ENCODE data around the gene ROBO1.
A peak's percentile ranks its signal among the peaks of the same experiment; 100 is the strongest.

Gene ROBO1

DNA sequence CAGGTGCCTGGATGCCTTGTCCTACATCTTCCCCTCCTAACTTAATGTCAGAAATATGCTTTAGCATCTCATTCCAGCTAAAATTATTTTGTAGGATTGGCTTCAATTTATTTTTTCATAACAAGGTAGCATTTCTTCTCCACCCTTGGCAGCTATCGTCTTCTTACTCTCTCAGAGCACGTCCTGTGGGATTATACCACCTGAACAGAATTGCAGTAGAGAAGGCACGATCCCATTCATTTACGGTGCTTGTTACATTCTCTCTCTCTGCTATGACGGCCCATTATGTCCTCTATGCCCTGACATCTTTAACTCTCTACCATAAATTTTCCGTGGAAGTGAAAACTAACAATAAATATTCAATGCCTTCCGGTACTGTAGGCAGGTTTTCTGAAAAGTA, 103.3 kb downstream of the ROBO1 start:
- DNase-seq: no peak

DNA sequence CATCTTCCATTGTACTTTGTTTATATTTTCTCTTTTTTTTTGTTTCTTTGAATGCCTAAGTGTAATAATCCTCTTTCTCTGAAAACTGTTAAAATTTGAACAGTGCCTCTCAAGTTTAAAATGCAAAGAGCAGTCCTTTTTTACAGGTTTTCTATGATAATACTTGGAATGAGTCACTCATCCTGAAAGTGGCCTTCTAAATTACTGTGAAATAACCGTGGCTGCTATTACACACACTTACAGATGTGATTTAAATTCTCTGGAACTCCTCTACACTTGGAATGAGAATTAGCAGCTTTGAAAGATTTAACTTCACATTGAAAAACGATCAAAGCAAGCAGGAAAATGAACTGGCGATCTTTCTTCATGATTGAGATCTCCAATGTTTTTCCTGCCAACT, 105.9 kb downstream of the ROBO1 start:
- DNase-seq: no peak

DNA sequence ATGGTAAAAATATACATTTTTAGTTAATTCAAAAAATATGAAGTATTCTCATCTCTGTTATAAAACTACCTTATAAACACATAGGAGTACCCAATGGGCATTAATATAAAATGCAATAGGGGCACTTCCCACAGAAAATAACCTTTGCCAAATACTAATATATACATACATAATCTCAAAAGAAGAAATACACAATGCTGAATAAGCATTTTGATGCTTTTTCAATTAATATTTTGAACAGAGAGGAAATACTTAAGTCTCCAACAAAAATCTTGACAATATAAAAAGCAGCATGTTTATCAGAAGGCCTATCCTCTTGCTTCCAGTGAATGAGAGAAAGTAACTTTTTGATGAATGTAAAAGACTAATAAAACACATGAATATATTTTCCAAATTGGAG, 110.7 kb downstream of the ROBO1 start:
- no peak for DNase-seq

DNA sequence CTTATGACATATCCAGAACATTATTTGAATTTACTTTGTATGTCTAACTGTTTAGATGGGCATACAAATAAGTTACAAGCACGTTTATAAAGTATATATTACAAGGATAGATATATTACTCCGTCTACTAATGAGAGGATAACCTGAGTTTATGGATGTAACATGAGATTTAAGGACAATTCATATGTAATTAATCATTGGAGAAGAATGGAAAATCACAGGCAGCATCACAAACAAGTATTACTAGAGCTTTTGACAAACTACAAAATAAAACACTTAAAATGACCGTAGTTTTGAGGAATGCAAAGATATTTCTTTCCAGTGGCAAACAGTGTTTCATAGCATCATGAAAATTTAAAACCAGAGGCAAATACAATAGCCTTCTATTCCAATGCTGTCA, 113.8 kb downstream of the ROBO1 start:
- DNase-seq: no peak

DNA sequence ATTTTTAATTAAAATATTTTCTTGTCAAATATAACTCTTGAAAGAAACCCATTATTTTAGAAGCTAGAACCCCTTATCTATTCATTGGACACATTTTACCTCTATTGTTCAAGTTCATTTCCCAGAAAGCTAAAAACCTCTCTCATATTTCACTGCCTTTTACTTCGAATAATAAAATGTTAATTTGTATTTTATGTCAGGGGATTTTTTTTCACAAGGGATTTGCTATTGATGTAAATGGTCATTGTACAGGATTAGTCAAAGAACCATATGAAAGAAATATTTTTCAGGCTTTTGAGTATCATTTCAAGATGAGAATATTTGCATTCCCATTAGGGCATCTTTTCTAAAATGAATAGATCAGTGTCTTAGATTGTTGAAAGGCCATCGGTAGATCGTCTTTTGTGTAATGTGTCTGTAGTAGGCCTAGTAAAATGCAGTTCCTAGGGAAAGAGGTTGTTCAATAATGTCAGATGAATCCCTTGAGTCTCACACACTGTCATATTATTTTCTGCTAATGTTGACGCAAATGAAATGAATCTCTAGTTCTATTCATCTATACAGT, 114.5 kb downstream of the ROBO1 start:
- DNase-seq: no peak

DNA sequence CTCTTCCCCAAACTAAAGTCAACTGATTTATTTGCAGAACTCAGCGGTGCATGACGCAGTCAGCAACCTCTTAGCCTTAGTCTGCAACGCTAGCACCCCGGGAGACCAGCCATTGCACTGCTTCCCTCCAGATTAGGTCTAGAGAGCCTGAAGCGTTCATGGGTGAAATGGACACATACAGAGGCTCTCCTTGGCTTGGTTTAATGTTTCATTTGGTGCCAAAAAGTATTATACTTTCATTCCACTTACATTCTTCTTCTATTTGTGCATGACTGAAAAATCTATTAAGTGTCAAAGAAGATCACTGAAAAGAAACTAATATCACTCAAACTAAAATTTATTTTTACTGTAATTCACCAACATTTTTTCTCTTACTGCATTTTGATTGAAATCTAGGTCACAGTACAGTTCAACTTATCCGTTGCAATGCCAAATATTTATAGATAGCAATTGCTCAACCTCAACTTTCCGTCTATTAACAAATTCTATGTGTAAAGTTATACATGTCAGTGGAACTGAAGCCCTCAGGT, 116.2 kb downstream of the ROBO1 start:
- no peak for DNase-seq

DNA sequence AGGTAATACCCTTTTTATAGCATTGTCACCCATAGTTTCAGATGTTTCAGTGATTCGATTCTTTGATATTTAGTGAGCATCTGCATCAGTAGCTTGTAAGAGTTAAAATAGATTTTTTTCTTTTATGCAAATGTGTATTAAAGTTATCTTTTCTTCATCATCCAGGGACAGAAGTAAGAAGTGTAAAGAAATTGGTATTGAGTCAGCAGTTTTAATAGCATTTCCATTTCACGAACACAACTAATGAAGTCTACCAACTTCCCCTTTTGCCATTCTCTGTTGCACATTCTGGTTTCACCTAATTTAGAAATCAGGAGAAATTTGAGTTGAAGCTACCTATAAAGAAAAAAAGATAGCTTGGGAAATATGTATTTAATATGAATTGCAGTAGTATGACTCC, 127.9 kb downstream of the ROBO1 start:
- DNase-seq: no peak

DNA sequence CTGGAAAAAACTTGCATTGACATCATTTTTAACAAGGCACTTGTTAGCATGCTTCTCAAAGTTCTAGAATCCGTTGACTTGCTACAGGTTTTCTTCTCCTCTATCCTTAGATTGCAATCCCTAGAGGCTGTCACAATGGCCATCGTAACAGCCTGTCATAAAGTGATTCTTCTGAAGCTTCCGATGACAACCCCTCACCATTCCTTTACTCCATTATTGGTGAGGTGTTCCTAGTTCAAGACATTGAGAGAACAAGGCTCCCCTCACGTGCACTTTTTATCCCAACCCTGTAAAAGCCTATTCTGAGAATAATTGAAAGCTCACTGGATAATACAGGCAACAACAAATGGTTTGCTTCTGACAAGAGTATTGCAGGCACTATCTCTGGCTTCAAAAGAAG, 131.4 kb downstream of the ROBO1 start:
- no peak for DNase-seq

DNA sequence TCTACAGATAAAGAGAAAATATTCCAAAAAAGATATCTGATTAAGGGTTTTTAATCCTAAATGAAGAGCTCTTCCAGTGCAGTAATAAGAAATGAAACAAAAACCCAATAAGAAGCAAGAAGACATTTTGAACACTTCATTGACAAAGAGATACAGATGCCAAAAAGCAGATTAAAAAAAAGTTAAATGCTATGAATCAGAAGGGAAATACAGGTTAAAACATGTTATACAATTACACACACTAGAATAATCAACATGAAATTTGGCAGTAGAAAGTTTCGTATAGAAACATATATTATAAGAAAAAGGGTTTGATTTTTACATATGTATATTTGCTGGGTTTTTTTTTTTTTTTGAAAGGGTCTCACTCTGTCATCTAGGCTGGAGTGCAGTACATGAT, 135.0 kb downstream of the ROBO1 start:
- no peak for DNase-seq

DNA sequence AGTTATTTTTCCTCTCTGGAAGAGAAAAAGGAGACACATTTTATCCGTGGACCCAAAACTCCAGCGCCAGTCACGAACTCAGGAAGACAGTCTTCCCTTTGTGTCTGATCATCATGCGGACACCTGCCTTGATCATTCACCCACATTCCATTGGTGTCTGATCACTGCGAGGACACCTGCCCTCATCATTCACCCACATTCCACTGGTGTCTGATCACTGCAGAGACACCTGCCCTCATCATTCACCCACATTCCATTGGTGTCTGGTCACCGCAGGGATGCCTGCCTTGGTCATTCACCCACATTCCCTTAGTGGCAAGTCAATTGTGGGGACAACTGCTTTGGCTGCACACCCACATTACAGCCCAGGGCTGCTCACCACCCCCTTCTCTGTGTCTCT, 148.9 kb downstream of the ROBO1 start:
- DNase-seq: no peak

DNA sequence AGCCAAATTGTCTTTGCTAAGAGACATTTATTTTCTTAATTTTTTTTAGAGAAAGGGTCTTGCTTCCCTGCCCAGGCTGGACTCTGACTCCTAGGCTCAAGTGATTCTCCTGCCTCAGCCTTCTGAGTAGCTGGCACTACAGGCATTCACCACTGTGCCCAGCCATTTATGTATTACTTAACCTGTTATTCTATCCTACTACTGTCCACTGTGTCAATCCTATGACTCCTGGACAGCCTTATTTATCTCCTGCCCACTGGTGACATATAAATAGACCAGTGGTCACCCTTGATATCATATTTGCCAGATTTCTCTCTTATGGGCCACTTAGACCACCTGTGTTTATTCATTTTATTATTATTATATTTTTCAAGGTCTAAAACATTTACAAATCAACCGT, 161.4 kb downstream of the ROBO1 start:
- no peak for DNase-seq

DNA sequence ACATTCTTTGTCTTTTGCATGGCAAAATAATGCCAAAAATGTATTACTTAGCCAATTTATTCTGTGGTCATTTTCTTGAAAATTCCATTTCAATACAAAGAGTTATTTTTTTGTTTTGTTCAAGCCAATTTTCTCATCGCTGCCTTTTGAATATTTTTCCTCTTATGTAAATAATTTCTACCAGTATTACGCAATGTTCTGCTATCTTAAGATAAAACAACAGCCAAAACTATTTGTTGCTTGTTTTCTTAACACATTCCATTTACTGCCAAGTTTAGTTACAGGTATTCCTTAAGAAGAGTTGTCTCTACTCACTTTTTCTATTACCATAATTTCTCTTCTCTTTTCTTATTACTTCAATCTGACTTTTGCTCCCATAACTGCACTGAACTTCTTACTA, 163.1 kb downstream of the ROBO1 start:
- no peak for DNase-seq

DNA sequence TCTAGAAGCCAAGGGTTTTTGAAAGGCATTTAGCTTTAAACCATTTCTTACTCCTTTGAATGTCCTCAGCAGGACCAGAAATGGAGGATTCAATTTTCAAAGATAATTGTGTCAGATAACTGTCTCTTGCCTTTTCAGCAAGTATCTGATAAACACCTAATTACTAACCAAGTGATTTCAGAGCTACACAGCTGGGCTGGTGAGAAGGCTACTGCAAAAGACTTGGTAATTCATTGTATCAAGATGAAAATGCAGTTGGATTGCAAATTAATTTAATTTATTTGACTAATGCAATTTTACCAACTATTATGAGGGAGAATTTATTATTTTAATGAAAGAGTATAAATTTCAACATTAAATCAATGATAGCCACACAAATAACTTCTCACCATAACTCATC, 165.4 kb downstream of the ROBO1 start:
- no peak for DNase-seq

DNA sequence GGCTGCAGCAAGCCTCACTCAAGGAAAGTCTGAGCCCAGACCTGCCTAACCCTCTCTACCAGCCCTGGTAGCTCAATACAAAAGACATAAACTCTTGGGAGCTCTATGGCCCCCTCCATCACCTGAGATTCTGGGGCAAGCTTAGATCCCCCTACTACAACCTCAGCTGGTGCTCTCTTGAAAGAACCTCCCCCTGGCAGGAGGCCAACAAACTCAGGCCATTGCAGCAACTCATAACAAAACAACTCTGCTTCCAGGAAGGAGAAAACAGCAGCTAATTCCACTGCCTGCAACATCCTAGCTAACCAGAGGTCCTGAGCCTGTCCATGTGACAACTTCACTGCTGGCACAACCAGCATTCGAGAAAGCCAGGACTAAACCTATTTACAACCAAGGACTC, 169.2 kb downstream of the ROBO1 start:
- peak; percentile 1 for DNase-seq

DNA sequence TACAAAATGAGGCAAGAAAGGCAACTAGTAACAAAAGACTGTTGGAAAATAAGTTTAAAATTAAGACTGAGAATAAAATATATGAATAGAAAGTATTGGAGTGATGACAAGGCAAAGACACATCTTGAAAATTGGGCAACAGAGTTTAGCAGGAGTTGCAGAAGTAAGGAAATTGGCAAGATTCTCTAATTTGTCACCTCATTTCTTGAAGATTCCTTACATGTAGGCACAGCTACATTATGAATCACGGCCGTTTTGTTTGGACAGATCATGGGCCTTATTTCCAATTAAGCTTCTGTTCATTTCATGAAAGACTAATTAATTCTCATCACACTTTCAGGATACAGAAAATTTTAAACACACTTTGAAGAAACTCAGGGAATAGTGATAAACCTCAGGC, 170.1 kb downstream of the ROBO1 start:
- no peak for DNase-seq

DNA sequence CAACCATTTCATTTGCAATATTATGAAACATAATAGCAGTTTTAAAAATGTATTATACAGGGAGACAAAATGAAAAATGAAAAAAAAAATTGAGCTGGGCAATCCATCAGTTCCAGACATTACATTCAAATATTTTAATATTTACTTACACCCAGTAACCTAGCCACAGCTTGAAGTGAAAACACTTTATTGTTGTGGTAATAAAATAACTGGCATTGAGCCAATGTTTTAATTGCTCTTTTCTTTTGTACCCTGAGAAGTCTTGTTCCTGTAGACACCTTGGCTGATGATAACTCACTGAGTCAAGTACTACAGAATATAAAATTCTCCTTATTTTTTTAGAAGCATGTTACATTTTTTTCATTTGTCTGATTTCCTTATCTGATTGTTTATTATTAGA, 180.6 kb downstream of the ROBO1 start:
- no peak for DNase-seq

DNA sequence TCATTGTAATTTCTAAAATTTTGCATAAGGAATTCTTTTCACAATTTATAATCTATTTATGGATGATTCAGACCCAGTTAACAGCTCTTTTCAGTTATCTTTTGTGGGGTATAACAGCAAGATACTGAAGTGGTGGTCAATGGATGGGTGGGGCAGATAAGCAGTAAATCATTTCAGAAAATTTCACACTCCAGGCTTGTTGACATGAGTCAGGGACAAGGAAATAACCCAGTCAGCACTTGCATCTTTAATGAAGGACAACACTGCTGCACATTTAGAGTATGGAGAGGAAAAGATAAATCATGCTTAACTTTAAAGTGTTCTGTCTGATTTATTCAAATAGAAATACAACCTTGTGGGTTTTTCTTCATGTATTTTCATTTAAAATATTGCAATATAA, 181.6 kb downstream of the ROBO1 start:
- no peak for DNase-seq

DNA sequence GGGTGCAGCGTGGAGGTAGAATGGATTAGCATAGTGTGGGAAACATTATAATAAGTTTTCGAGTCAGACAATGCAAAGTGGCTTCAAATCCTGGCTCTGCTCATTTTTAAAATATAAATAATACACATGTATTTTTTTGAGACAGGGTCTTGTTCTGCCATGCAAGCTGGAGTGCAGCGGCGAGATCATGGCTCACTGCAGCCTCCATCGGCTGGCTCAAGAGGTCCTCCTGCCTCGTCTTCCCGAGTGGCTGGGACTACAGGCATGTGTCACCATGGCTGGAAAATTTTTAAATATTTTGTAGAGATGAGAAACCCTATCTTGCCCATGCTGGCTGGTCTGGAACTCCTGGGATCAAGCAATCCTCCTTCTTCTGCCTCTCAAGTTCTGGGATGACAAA, 194.9 kb downstream of the ROBO1 start:
- no peak for DNase-seq

DNA sequence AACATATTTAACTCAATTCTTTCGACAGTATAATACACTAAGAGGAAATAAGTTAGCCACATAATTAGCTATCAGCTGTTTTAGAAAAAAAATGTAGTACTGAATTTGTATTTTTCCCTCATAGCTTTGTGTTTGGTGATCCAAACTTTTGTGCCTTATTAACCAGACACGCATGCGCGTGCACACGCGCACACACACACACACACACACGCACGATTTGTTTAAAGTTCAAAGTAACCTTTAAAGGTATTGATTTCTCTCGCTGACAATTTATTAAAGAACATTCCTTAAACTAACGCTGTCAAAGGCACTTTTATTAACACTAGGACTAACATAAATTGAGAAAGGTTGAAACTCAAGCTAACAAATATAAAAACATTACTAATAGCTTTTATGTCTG, 198.9 kb downstream of the ROBO1 start:
- DNase-seq: no peak

DNA sequence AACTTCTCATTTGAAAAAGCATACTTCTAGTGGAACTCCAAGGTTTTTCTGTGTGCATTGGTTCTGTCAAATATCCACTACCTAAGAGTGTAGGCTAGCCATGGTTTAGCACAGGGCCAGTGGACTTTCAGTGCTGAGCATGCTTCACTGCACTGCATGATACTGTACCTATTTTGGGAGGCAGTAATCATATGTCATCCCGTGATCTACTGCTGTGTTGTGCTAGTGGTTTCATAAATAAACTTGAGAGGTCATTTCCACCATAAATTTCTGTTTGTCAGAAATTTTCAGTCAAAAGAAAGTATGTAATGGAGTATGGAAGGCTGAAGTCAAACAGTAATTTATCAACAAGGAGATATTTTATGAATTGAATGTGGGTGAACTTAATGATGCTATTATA, 203.6 kb downstream of the ROBO1 start:
- no peak for DNase-seq

DNA sequence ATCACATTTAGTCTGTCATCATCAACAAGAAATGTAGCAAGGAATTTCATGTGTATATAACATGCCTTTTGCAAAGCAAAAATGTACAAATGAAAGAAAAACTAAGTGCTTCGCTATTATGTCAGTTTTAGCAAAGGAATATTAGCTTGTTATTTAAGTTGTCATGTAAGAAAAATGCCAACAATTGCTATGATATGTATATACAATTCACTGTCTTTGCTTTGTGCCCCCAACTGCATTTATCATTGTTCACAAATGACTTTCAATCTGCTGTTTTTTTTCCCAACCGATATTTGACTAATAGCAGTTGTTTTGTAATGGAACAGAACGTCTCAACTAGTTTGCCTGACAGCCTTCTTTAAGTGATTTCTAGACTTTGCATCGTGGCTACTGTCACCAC, 207.1 kb downstream of the ROBO1 start:
- no peak for DNase-seq

DNA sequence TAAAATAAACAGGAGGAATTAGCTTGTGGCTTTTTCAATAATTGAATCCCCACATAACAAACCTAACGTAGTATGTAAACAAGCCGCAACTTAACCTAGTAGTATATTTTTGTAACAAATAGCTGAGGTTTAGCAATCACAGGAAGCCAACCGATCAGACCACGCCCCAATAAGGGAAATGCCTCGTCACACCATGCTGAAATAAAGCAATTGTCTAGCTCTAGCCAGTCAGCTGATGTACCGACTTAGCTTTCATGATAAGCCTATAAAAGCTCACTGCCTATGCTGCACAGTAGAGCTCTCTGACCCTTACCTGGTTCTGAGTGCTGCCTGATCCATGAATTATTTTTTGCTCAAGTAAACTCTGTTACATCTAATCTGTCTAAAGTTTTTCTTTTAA, 208.9 kb downstream of the ROBO1 start:
- DNase-seq: peak; percentile 1

DNA sequence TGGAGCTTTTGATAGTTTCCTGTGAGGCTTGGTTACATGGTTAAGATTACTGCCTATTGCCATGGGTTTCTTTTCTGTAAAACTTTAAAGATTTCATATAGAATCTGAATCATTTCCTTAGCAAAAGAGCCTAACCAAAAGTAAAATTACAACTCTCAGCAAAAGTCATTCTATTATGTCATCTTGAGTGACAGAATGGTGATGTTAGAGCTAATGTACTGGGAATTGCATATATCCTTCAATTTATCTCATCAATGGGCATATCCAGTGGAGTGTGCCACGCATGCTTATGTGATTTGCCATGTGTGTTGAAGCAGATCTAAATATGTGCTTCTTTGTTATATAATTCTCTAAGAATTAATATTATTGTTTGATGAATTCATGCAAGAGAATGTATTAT, 212.1 kb downstream of the ROBO1 start:
- no peak for DNase-seq

DNA sequence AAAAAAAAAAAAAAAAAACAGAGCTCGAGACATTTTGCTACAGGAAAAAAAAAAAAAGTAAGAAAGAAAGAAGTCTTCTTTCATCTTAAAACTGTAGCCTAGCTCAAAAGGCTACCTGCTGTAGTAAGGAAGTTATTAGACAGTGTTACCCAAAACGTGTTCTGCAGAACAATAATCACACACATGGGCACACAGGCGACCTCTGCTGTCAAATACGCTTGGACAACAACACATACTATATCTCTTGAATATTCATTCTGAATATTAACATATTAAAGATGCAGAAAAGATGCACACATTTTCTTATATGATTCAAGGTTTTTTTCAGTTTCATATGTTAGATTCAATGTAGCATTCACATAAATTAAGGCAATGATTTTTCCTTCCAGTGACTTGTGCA, 215.8 kb downstream of the ROBO1 start:
- DNase-seq: peak; percentile 1

DNA sequence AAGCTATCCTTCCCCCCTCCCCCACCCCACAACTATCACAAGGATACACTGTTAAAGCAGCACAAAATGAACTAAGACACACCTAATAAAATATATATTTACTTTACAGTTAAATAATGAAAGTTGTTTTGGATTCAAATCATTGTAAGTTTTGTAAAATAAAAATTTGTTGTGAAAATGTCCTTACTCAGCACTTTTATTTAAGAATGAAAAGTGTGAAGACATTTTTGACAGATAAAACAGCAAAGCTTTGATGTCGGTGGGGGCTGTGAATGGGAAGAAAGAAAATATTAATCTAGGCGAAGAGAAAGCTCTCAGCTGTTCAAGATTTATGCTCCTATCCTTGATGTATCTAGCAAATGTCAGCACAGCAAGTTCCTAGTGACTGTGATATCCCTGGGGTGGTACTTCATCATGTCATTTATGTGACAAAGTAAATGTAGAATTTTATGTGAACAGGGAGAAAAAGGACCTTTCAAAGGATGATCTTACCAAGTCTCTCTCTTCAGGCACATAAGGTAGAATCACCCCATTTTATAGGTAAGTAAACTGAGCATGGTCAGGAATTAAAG, 216.4 kb downstream of the ROBO1 start:
- DNase-seq: no peak
